ENCODE data around the gene APOA5. TPM values are rescaled to one million over a fixed set of nuclear protein-coding genes. Genes with fewer than 3 reads are reported as not detected.

APOA5 gene
- total and polyA plus RNA-seq, 2 of the 13 experiments (the other 11 are each of a cell fraction or from before 2014, with no cell fraction given), result 44.0 to 49.1 TPM

DNA sequence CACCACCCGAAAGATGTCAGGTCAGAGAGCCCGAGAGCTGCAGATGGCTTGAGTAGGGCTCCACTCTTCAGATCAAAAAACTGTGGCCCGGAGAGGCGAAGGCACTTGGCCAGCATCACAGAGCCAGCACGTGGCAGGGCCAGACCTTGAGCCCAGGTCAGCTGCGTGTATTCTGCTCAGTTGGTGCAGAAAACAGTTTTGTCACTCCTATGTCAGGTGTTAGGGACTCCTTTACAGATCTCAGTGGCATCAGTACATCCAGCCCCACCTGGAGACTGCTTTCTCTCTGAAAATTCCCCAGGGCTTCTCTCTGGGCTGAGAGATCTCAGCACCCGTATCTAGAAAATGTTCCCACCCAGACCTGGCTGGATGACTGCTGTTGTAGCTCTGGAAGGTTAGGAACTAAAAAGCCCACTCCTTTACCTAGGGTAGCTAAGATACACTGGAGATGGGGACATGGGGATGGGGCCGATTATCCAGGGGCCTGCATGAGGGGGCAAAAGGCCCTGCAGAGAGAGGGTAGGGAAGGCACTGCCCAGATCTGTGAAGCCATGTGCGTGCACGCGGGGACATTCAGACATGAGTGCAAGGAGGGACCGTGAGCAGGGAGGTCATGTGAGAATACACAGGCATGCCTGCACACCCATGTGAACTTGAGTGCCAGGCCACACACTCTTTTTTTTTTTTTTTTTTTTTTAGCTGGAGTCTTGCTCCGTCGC is 42.3 kb upstream of the APOA5 start (continued):
- TF ChIP-seq HNF4G (IDR thresholded peaks at IDR 0.05; ENCODE audit: borderline replicate concordance, low read depth, low read length), result peak; percentile 72
- TF ChIP-seq HNF4G (CRISPR knock-in tag; IDR thresholded peaks at IDR 0.05; ENCODE audit: borderline replicate concordance, low read depth), result peak; percentile 59; the same call in 1 of the 2 replicates
- TF ChIP-seq ZBTB21 (CRISPR knock-in tag; IDR thresholded peaks at IDR 0.05), result peak; percentile 51; the same call in 1 of the 2 replicates
- TF ChIP-seq, protein P1, sequence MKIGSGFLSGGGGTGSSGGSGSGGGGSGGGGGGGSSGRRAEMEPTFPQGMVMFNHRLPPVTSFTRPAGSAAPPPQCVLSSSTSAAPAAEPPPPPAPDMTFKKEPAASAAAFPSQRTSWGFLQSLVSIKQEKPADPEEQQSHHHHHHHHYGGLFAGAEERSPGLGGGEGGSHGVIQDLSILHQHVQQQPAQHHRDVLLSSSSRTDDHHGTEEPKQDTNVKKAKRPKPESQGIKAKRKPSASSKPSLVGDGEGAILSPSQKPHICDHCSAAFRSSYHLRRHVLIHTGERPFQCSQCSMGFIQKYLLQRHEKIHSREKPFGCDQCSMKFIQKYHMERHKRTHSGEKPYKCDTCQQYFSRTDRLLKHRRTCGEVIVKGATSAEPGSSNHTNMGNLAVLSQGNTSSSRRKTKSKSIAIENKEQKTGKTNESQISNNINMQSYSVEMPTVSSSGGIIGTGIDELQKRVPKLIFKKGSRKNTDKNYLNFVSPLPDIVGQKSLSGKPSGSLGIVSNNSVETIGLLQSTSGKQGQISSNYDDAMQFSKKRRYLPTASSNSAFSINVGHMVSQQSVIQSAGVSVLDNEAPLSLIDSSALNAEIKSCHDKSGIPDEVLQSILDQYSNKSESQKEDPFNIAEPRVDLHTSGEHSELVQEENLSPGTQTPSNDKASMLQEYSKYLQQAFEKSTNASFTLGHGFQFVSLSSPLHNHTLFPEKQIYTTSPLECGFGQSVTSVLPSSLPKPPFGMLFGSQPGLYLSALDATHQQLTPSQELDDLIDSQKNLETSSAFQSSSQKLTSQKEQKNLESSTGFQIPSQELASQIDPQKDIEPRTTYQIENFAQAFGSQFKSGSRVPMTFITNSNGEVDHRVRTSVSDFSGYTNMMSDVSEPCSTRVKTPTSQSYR (CRISPR knock-in tag; IDR thresholded peaks at IDR 0.05; ENCODE audit: borderline replicate concordance), result no peak
- no peak for TF ChIP-seq JUND (CRISPR knock-in tag; IDR thresholded peaks at IDR 0.05)
- no peak; the same call in 1 of the 2 replicates for TF ChIP-seq ZNF839 (CRISPR knock-in tag; IDR thresholded peaks at IDR 0.05; ENCODE audit: borderline replicate concordance)
- TF ChIP-seq SOX6 (IDR thresholded peaks at IDR 0.05), result no peak
- peak; percentile 61; the same call in 1 of the 2 replicates for TF ChIP-seq SOX6 (CRISPR knock-in tag; IDR thresholded peaks at IDR 0.05)
- no peak; the same call in 1 of the 2 replicates for TF ChIP-seq ZNF558 (CRISPR knock-in tag; IDR thresholded peaks at IDR 0.05; ENCODE audit: borderline replicate concordance)
- TF ChIP-seq THAP11 (CRISPR knock-in tag; IDR thresholded peaks at IDR 0.05), result no peak
- TF ChIP-seq, protein P2, sequence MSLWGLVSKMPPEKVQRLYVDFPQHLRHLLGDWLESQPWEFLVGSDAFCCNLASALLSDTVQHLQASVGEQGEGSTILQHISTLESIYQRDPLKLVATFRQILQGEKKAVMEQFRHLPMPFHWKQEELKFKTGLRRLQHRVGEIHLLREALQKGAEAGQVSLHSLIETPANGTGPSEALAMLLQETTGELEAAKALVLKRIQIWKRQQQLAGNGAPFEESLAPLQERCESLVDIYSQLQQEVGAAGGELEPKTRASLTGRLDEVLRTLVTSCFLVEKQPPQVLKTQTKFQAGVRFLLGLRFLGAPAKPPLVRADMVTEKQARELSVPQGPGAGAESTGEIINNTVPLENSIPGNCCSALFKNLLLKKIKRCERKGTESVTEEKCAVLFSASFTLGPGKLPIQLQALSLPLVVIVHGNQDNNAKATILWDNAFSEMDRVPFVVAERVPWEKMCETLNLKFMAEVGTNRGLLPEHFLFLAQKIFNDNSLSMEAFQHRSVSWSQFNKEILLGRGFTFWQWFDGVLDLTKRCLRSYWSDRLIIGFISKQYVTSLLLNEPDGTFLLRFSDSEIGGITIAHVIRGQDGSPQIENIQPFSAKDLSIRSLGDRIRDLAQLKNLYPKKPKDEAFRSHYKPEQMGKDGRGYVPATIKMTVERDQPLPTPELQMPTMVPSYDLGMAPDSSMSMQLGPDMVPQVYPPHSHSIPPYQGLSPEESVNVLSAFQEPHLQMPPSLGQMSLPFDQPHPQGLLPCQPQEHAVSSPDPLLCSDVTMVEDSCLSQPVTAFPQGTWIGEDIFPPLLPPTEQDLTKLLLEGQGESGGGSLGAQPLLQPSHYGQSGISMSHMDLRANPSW (CRISPR knock-in tag; IDR thresholded peaks at IDR 0.05; ENCODE audit: borderline replicate concordance), result no peak
- TF ChIP-seq ETV6 (CRISPR knock-in tag; conservative IDR thresholded peaks at IDR 0.05), result no peak
- TF ChIP-seq DR1 (CRISPR knock-in tag; IDR thresholded peaks at IDR 0.05), result no peak; the same call in 1 of the 2 replicates
- TF ChIP-seq, protein P3, sequence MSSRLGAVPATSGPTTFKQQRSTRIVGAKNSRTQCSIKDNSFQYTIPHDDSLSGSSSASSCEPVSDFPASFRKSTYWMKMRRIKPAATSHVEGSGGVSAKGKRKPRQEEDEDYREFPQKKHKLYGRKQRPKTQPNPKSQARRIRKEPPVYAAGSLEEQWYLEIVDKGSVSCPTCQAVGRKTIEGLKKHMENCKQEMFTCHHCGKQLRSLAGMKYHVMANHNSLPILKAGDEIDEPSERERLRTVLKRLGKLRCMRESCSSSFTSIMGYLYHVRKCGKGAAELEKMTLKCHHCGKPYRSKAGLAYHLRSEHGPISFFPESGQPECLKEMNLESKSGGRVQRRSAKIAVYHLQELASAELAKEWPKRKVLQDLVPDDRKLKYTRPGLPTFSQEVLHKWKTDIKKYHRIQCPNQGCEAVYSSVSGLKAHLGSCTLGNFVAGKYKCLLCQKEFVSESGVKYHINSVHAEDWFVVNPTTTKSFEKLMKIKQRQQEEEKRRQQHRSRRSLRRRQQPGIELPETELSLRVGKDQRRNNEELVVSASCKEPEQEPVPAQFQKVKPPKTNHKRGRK (CRISPR knock-in tag; IDR thresholded peaks at IDR 0.05), result no peak
- no peak for TF ChIP-seq IKZF1 (IDR thresholded peaks at IDR 0.05)
- TF ChIP-seq, protein P4, sequence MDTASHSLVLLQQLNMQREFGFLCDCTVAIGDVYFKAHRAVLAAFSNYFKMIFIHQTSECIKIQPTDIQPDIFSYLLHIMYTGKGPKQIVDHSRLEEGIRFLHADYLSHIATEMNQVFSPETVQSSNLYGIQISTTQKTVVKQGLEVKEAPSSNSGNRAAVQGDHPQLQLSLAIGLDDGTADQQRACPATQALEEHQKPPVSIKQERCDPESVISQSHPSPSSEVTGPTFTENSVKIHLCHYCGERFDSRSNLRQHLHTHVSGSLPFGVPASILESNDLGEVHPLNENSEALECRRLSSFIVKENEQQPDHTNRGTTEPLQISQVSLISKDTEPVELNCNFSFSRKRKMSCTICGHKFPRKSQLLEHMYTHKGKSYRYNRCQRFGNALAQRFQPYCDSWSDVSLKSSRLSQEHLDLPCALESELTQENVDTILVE (CRISPR knock-in tag; IDR thresholded peaks at IDR 0.05), result peak; percentile 75; the same call in 1 of the 2 replicates
- no peak for TF ChIP-seq ZNF460 (CRISPR knock-in tag; IDR thresholded peaks at IDR 0.05; ENCODE audit: borderline replicate concordance)
- TF ChIP-seq ZSCAN12 (CRISPR knock-in tag; IDR thresholded peaks at IDR 0.05), result no peak; the same call in 1 of the 2 replicates
- no peak for TF ChIP-seq HNRNPUL1 (IDR thresholded peaks at IDR 0.05; ENCODE audit: low read depth, low read length)
- TF ChIP-seq ERF (CRISPR knock-in tag; IDR thresholded peaks at IDR 0.05), result peak; percentile 80
- peak; percentile 63 for TF ChIP-seq RXRA (CRISPR knock-in tag; IDR thresholded peaks at IDR 0.05)

Data from HepG2 (cell line).